ENCODE results near the gene PPP2R2C.

- TF ChIP-seq SP7 (tag by site-specific recombination; IDR thresholded peaks at IDR 0.05) = no peak
- TF ChIP-seq ZSCAN16 (tag by site-specific recombination; IDR thresholded peaks at IDR 0.05) = no peak
- TF ChIP-seq ELK4 (IDR thresholded peaks at IDR 0.05; ENCODE audit: borderline replicate concordance, low read depth, low read length) = no peak
- TF ChIP-seq MYNN (tag by site-specific recombination; IDR thresholded peaks at IDR 0.05; ENCODE audit: borderline replicate concordance) = no peak
- TF ChIP-seq CTCF (tag by site-specific recombination; IDR thresholded peaks at IDR 0.05) = no peak
- no peak for TF ChIP-seq ZNF362 (tag by site-specific recombination; IDR thresholded peaks at IDR 0.05)
- TF ChIP-seq SP2 (tag by site-specific recombination; IDR thresholded peaks at IDR 0.05) = no peak
- no peak for TF ChIP-seq GLIS2 (tag by site-specific recombination; IDR thresholded peaks at IDR 0.05)
- TF ChIP-seq ZBTB11 (tag by site-specific recombination; conservative IDR thresholded peaks at IDR 0.05; ENCODE audit: low read depth) = no peak
- TF ChIP-seq ZNF24 (tag by site-specific recombination; IDR thresholded peaks at IDR 0.05) = no peak
These were observed 134.1 kb downstream of the PPP2R2C start for GRCh38 chr4:6338175-6338950.
